ENCODE results near the gene LTBP1.

The LTBP1 gene

GRCh38 chr2:33038230-33038629, 91.5 kb downstream of the LTBP1 start:
- TF ChIP-seq, protein P1, sequence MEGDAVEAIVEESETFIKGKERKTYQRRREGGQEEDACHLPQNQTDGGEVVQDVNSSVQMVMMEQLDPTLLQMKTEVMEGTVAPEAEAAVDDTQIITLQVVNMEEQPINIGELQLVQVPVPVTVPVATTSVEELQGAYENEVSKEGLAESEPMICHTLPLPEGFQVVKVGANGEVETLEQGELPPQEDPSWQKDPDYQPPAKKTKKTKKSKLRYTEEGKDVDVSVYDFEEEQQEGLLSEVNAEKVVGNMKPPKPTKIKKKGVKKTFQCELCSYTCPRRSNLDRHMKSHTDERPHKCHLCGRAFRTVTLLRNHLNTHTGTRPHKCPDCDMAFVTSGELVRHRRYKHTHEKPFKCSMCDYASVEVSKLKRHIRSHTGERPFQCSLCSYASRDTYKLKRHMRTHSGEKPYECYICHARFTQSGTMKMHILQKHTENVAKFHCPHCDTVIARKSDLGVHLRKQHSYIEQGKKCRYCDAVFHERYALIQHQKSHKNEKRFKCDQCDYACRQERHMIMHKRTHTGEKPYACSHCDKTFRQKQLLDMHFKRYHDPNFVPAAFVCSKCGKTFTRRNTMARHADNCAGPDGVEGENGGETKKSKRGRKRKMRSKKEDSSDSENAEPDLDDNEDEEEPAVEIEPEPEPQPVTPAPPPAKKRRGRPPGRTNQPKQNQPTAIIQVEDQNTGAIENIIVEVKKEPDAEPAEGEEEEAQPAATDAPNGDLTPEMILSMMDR (IDR thresholded peaks at IDR 0.05; ENCODE audit: borderline replicate concordance, insufficient read depth, low read depth, low read length): no peak

DNA sequence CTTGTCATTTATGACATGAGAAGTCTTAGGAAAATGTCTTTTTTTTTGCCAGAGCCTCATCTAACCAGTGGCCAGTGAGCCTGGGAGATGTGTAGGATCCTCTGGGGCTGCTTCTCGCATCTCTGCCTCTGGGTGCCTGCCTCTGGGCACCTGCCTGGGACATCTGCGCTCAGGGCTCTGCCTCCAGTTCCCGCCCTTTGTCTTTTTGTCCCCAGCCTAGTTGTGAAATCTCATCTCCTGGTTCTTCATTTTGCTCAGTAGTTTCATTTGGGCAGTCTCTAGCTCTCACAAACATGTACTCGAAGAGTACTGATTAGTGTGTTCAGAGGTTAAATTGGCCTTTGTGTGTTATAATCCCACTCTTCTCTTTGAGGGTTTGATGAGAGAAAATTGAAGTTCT, 92.0 kb downstream of the LTBP1 start:
- H3K4me3 ChIP-seq (ENCODE audit: low read depth, low read length): no peak overlapping the region
- TF ChIP-seq, protein P1 (IDR thresholded peaks at IDR 0.05; ENCODE audit: borderline replicate concordance, insufficient read depth, low read depth, low read length): no peak

More at GRCh38 chr2:33038230-33038629, 91.5 kb downstream of the LTBP1 start:
- H3K4me3 ChIP-seq (ENCODE audit: low read depth, low read length): no peak overlapping the region

GRCh38 chr2:33040541-33040940, 93.8 kb downstream of the LTBP1 start:
- no peak overlapping the region for H3K4me3 ChIP-seq (ENCODE audit: low read depth, low read length)
- TF ChIP-seq, protein P1 (IDR thresholded peaks at IDR 0.05; ENCODE audit: borderline replicate concordance, insufficient read depth, low read depth, low read length): no peak

DNA sequence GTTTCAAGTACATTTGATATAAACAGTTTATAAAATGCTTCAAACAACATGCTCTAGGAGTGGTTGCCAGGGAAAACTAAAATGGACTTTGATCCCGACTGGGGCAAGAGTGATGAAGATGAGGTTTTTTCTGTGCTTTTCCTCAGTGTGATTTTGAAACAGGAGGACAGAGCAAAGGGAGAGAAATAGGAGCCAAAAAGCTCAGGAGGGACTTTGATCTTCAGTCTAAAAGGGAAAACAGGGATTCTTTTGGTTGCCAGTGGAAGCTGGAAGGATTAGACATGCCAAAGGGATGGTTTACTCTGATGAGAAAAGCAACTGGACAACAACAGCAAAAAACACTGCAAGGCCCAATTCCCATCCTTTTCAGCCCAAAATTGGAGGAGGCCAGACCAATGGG, 95.5 kb downstream of the LTBP1 start:
- TF ChIP-seq, protein P1 (IDR thresholded peaks at IDR 0.05; ENCODE audit: borderline replicate concordance, insufficient read depth, low read depth, low read length): no peak
- no peak overlapping the region for H3K4me3 ChIP-seq (ENCODE audit: low read depth, low read length)

DNA sequence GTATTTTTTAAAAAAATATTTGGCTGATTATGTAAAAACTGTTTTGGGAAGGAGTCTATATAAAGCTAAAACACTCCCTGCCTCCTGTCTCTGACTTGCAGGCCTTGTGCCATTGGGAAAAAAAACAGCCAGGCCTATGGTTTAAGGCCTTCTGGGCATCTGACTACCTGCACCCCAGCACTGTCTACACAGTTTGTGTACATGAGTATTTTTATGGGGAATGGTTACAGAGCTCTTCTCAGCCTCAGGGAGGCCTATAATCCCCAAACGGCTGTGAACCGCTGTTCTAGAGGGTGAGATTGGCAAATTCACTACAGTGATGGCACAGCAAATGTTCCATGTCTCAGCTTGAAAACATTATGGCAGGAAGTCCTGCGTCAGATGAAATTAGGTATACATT, 96.1 kb downstream of the LTBP1 start:
- TF ChIP-seq, protein P1 (IDR thresholded peaks at IDR 0.05; ENCODE audit: borderline replicate concordance, insufficient read depth, low read depth, low read length): no peak
- H3K4me3 ChIP-seq (ENCODE audit: low read depth, low read length): no peak overlapping the region

DNA sequence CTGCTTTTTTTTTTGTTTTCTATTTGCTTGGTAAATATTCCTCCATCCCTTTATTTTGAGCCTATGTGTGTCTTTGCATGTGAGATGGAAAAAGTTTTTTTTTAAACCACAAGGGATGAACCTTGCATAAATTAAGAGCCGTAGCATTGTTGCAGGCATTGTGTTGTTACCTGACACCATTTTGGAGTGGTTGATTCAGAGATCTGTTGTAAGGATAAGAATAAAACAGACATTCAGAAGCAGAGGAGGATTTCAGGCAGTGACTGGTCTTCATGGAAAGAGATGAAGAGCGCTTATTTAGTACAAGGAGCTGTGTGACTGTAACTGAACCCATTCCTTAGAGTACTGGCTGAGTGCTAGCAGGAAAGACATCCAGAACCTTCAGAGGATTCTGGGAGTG, 101.2 kb downstream of the LTBP1 start:
- TF ChIP-seq, protein P1 (IDR thresholded peaks at IDR 0.05; ENCODE audit: borderline replicate concordance, insufficient read depth, low read depth, low read length): no peak
- no peak overlapping the region for H3K4me3 ChIP-seq (ENCODE audit: low read depth, low read length)

GRCh38 chr2:33051586-33052360, 105.0 kb downstream of the LTBP1 start:
- no peak overlapping the region for H3K4me3 ChIP-seq (ENCODE audit: low read depth, low read length)
- TF ChIP-seq, protein P1 (IDR thresholded peaks at IDR 0.05; ENCODE audit: borderline replicate concordance, insufficient read depth, low read depth, low read length): no peak

Measured in GM12875 (cell line).